22Rv1 (cell line): Measurements from ENCODE around the gene OTUB2.

Experiments used
- H3K27ac ChIP-seq: fragments of 450-650 bp; 2 replicates; pipeline ENCODE4 v1.5.1; 2017
- ZFX ChIP-seq: fragments of 450-650 bp; IDR thresholded peaks from 2 replicates; pipeline ENCODE4 v1.6.1; 2017; ENCODE audit warnings: antibody characterized with exemption, borderline replicate concordance
- TF ChIP-seq, protein P1 (sequence below): fragments of 450-650 bp; IDR thresholded peaks from 2 replicates; pipeline ENCODE4 v1.5.1; 2017; ENCODE audit warnings: mild to moderate bottlenecking

Gene OTUB2

DNA sequence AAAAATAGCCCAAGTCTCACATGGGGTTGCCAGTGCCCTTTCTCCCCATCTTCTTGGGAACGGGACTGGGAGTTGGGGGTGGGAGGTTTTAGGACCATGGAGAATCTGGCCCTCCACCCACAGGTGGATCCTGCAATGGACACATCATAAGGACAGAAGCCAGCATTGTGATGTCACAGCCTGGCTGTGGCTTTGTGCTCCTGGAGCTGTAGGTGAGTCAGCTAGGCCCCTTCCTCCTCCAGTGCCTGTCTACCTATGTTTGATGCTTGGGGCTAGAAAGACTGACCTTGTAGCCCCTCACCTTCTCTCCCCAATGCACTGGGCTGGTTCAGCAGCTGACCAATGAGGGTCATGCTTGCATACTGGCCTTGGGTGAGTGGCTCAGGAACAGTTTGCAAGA is 29.1 kb upstream of the OTUB2 start, which contains the start of gene CCDC197:
Gene CCDC197, plus strand, starts transcription at position 220 of the 400 bp plus-strand sequence. CDS start 831 bp downstream, outside the sequence.
- no peak for TF ChIP-seq ZFX
- TF ChIP-seq, protein P1, sequence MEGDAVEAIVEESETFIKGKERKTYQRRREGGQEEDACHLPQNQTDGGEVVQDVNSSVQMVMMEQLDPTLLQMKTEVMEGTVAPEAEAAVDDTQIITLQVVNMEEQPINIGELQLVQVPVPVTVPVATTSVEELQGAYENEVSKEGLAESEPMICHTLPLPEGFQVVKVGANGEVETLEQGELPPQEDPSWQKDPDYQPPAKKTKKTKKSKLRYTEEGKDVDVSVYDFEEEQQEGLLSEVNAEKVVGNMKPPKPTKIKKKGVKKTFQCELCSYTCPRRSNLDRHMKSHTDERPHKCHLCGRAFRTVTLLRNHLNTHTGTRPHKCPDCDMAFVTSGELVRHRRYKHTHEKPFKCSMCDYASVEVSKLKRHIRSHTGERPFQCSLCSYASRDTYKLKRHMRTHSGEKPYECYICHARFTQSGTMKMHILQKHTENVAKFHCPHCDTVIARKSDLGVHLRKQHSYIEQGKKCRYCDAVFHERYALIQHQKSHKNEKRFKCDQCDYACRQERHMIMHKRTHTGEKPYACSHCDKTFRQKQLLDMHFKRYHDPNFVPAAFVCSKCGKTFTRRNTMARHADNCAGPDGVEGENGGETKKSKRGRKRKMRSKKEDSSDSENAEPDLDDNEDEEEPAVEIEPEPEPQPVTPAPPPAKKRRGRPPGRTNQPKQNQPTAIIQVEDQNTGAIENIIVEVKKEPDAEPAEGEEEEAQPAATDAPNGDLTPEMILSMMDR: no peak
- H3K27ac ChIP-seq: no peak within 1 kb of the TSS

DNA sequence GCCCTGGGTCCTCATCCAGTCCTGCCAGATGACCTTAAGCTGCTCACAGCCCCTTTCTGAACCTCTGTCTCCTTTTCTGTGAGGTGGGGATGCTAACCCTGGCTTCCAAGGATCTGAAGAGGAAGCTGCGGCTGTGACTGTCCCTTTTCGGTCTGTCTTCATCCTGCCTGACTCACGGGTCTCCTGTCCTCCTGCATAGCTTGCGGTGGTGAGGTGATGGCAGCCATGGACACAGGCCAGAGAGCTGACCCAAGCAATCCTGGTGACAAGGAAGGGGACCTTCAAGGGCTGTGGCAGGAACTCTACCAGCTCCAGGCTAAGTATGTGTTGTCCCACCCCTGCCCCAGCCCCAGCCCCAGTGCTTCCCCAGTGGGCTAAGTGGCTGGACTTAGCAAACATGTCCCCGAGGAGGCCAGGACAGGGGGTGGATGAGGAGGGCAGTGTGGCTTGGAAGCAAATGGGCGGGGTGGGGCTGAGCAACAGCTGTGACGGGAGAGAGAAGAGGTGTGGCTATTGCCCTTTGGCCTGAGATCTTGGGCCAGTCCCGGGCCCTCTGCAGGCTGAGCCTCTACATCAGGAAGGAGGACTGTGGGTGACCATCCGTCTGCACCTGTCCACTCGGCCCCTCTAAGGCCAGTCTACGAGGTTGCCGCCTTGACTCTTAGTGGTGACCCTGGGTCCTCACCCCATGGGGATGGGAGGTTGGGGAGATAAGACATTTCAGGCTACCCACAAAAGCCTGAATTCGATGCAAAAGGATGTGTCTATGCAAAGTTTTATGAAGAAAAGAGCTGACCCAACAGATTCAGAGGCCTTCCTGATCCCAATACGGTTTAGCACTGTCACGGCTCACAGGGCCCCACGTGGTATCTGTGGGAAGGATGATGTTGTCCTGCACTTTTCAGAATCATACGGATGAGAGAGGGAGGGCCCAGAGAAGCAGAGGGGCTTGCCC is 27.9 kb upstream of the OTUB2 start:
- no peak for TF ChIP-seq ZFX
- TF ChIP-seq, protein P1: no peak
- H3K27ac ChIP-seq: no peak overlapping the region

DNA sequence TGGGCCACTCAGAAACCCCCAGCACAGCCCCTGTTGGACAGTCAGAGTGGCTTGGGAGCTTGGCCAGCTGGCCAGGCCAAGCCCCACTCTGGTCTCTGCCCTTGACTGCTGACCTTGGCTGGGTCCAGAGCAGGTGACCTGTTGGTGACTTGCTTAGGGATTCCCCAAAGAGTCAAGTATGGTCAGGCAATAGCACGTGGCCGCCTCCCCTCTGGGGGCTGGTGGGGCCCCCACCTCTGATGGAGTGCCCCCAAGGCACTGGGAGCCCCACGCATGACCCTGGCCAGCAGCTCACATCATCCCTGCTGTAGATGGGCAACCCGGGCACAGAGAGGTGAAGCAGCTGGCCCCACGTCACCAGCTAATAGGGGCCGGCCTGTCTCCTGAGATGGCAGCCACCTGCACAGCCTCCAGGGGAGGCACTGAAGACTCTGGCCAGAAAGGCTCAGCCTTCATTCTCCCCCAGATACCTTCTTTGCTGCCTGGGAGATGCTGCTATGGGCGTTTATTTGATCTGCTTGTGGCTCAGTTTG is 27.2 kb upstream of the OTUB2 start:
- TF ChIP-seq, protein P1: no peak
- no peak for TF ChIP-seq ZFX
- no peak overlapping the region for H3K27ac ChIP-seq

DNA sequence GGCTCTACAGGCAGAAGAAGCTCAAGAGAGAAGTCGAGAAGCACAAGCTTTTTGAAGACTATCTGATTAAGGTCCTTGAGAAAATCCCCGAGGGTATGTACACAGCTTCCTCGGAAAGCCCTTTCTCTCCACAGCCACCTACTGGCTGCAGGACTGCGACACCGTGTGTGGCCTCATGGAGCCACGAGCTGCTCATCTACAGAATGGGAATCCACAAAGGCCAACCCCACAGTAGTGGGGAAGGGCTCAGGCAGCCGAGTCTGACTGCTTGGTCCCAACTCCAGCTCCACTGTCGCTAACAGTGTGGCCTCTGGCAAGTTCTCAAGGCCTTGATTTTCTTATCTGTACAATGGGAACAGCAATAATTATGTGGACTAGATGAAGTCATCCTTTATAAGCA is 26.6 kb upstream of the OTUB2 start:
- H3K27ac ChIP-seq: no peak overlapping the region
- no peak for TF ChIP-seq ZFX
- TF ChIP-seq, protein P1: peak; percentile 13; the same call in 1 of the 2 replicates

DNA sequence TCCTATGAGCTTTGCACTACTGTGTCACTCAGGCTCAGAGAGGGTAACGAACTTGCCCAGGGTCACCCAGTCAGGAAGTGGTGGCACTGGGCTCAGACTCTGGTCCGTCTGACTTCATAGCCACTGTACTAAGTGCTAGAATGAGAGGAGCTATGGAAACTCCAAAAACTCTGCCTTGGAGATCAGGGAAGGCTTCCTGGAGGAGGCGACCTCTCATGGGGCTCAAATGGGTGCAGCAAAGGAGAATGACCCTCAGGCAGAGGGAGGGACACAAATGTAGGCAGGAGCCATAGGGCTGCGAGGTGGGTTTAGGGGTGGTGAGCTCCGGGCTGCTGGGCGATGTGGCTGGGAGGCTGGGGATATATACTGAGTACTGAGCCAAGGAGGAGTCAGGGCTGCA is 25.9 kb upstream of the OTUB2 start:
- H3K27ac ChIP-seq: no peak overlapping the region
- TF ChIP-seq, protein P1: no peak
- TF ChIP-seq ZFX: no peak

DNA sequence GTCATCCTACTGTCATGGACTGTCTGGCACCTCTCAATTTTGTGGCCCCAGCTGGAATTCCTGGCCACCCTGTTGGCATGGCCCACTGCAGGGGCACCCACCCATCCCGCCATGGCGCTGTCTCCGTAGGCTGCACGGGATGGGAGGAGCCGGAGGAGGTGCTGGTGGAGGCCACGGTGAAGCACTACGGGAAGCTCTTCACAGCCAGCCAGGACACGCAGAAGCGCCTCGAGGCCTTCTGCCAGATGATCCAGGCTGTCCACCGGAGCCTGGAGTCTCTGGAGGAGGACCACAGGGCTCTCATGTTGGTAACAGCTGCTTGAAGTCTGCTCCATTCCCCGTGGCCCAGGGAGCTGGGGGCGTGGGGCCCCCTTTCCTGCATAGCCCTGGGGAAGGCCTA is 25.1 kb upstream of the OTUB2 start:
- no peak overlapping the region for H3K27ac ChIP-seq
- TF ChIP-seq, protein P1: no peak
- TF ChIP-seq ZFX: no peak
